RWPE2 (cell line): Measurements from ENCODE around the gene EFCAB14.
"Not testable (repeated sequence)": the region's sequence is repeated elsewhere in the genome, so short reads cannot be mapped to it uniquely, and the experiment has no call there.

Source experiments
- ATAC-seq: fragments of 200-7000 bp; cut with Tn5 transposase; 3 replicates; pipeline ENCODE4 v1.9.1; 2021; ENCODE audit warnings: low read depth
- DNase-seq: peaks from one replicate; pipeline ENCODE4 v3.0.0-alpha.2; 2020; ENCODE audit warnings: low spot score
- H3K27ac ChIP-seq: fragments of 450-650 bp; 2 replicates; pipeline ENCODE4 v1.5.1; 2017; ENCODE audit warnings: mild to moderate bottlenecking; ENCODE audit not compliant: poor library complexity, severe bottlenecking
- H3K27me3 ChIP-seq: fragments of 250-450 bp; sonication (Bioruptor Pico); 2 replicates; pipeline ENCODE4 v1.5.1; 2021; ENCODE audit warnings: mild to moderate bottlenecking, moderate library complexity; ENCODE audit not compliant: insufficient read depth, poor library complexity, severe bottlenecking
- H3K36me3 ChIP-seq: fragments of 250-450 bp; sonication (Bioruptor Pico); 2 replicates; pipeline ENCODE4 v1.5.1; 2020; ENCODE audit warnings: low read depth, mild to moderate bottlenecking, moderate library complexity
- H3K4me1 ChIP-seq: fragments of 250-450 bp; sonication (Bioruptor Pico); 2 replicates; pipeline ENCODE4 v1.5.1; 2021; ENCODE audit warnings: mild to moderate bottlenecking, moderate library complexity; ENCODE audit not compliant: insufficient read depth, poor library complexity, severe bottlenecking
- H3K4me3 ChIP-seq: fragments of 250-450 bp; sonication (Bioruptor Pico); 2 replicates; pipeline ENCODE4 v1.5.1; 2021; ENCODE audit warnings: mild to moderate bottlenecking, moderate library complexity; ENCODE audit not compliant: severe bottlenecking
- H3K9me3 ChIP-seq: fragments of 250-450 bp; sonication (Bioruptor Pico); 2 replicates; pipeline ENCODE4 v1.5.1; 2021; ENCODE audit warnings: mild to moderate bottlenecking, moderate library complexity; ENCODE audit not compliant: severe bottlenecking
- CTCF ChIP-seq: fragments of 450-650 bp; IDR thresholded peaks from one replicate; pipeline ENCODE4 v1.5.1; 2017; ENCODE audit warnings: mild to moderate bottlenecking, moderate library complexity; ENCODE audit not compliant: poor library complexity, severe bottlenecking

Gene EFCAB14

GRCh38 chr1:46657775-46658174 lies 61.1 kb downstream of the EFCAB14 start:
- H3K4me1 ChIP-seq, result no peaks in the 10 kb centered on the region
- TF ChIP-seq CTCF, result no peak
- H3K36me3 ChIP-seq, result peaks cover 62% of the 10 kb centered on the region
- ATAC-seq (no peak), DNase-seq (no peak)
- H3K27me3 ChIP-seq, result no peaks in the 10 kb centered on the region
- no peak overlapping the region for H3K4me3 ChIP-seq
- H3K9me3 ChIP-seq, result no peaks in the 10 kb centered on the region
- no peak overlapping the region for H3K27ac ChIP-seq

- H3K4me3 ChIP-seq, result no peak overlapping the region
- no peaks in the 10 kb centered on the region for H3K27me3 ChIP-seq
- no peak overlapping the region for H3K27ac ChIP-seq
- DNase-seq, result no peak
- H3K4me1 ChIP-seq, result no peaks in the 10 kb centered on the region
- no peak for TF ChIP-seq CTCF
- no peaks in the 10 kb centered on the region for H3K9me3 ChIP-seq
- no peak for ATAC-seq
- H3K36me3 ChIP-seq, result peaks cover 65% of the 10 kb centered on the region
Measured at GRCh38 chr1:46656643-46657042, 62.3 kb downstream of the EFCAB14 start.

GRCh38 chr1:46655848-46656247 lies 63.1 kb downstream of the EFCAB14 start:
- no peak for TF ChIP-seq CTCF
- Histone ChIP-seq H3K9me3 (no peaks in the 10 kb centered on the region), H3K27me3 (no peaks in the 10 kb centered on the region), H3K27ac (no peak overlapping the region), H3K4me3 (no peak overlapping the region), H3K36me3 (peaks cover 72% of the 10 kb centered on the region), H3K4me1 (no peaks in the 10 kb centered on the region)
- no peak for ATAC-seq
- no peak for DNase-seq

GRCh38 chr1:46654698-46655097 lies 64.2 kb downstream of the EFCAB14 start:
- H3K27me3 ChIP-seq, H3K27ac ChIP-seq, H3K4me1 ChIP-seq, H3K4me3 ChIP-seq, DNase-seq, H3K9me3 ChIP-seq, ATAC-seq: not testable (repeated sequence)
- peaks cover 83% of the 10 kb centered on the region for H3K36me3 ChIP-seq

- no peak overlapping the region for H3K4me3 ChIP-seq
- DNase-seq (no peak), ATAC-seq (no peak)
- peaks cover 84% of the 10 kb centered on the region for H3K36me3 ChIP-seq
- peaks cover 10% of the 10 kb centered on the region for H3K9me3 ChIP-seq
- H3K27ac ChIP-seq, result no peak overlapping the region
- no peaks in the 10 kb centered on the region for H3K27me3 ChIP-seq
- H3K4me1 ChIP-seq, result no peaks in the 10 kb centered on the region
- TF ChIP-seq CTCF, result no peak
Measured at GRCh38 chr1:46654012-46654411, 64.9 kb downstream of the EFCAB14 start.
